ENCODE data around the gene MSL3. TPM values are rescaled to one million over a fixed set of nuclear protein-coding genes. Genes with fewer than 3 reads are reported as not detected.

Gene MSL3
- total and polyA plus RNA-seq, 2 of the 8 experiments (the other 6 are each of a cell fraction or from before 2014, with no cell fraction given) = 10.6 to 12.3 TPM

DNA sequence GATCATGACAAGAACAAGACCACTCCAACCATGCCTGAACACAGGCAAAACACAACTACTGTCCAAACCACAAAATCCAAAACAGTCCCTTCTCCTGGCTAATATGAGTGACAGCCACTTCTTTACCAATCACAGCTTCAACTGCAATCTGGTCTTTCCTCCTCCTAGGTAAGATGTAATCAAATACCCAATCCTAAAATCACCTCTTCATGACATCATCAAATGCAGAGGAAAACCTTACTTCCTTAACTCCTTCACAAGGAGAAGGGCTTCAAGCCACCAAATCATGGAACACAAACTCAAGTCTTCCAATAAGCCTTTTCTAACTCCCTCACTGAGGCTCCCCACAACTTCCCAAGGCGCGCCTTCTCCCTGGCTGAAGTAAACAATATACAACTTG lies 4.4 kb upstream of the MSL3 start:
- Histone ChIP-seq H3K56ac (replicated peaks; ENCODE audit: insufficient read length, low read depth, low read length) (no peak overlapping the region), H3K14ac (ENCODE audit: insufficient read length) (no peak overlapping the region), H3K23me2 (ENCODE audit: low read depth, low read length) (peaks cover 2% of the 10 kb centered on the region; the same call in 1 of the 2 replicates), H3K27me3 (replicated peaks in 1 of 4; ENCODE audit: control insufficient read depth in 3 of 4, extremely low read depth in 1 of 4, insufficient read depth in 3 of 4, low read length in 3 of 4) (0 out of 7 replicates have a peak, but pooled peaks cover 0 to 2% (median 0%) of the 10 kb centered on the region in 4 experiments), H3K9ac (replicated peaks in 1 of 4; ENCODE audit: extremely low read depth in 1 of 4, low read depth in 3 of 4, low read length in 3 of 4) (no peak overlapping the region), H3K79me1 (ENCODE audit: low read depth, low read length) (no peaks in the 10 kb centered on the region), H3K4me3 (ENCODE audit: extremely low read depth in 1 of 4, insufficient read depth in 2 of 4, low read depth in 3 of 4, low read length in 4 of 4) (no peak overlapping the region), H2AFZ (ENCODE audit: low read length) (no peak overlapping the region), H2AK5ac (ENCODE audit: low read depth, low read length) (no peak overlapping the region), H4K5ac (ENCODE audit: insufficient read length, low read depth, low read length) (no peak overlapping the region), H4K8ac (ENCODE audit: extremely low read depth, insufficient read depth, low read length) (no peak overlapping the region), H3K23ac (ENCODE audit: insufficient read length) (no peak overlapping the region), H3K27ac (ENCODE audit: low read depth, low read length) (no peak overlapping the region), H3K9me3 (ENCODE audit: insufficient read depth in 2 of 2, low read depth in 1 of 2, low read length in 1 of 2) (no peaks in the 10 kb centered on the region), H3K4me1 (replicated peaks in 1 of 4; ENCODE audit: control insufficient read depth in 3 of 4, insufficient read depth in 4 of 4, low read length in 3 of 4) (peaks cover 0 to 3% (median 0%) of the 10 kb centered on the region in 4 experiments; a peak in 2 of 7 replicates), H3K79me2 (ENCODE audit: control insufficient read depth in 1 of 2, insufficient read depth in 2 of 2, low read length in 2 of 2) (no peaks in the 10 kb centered on the region), H3K36me3 (ENCODE audit: control insufficient read depth in 2 of 4, insufficient read depth in 4 of 4, low read length in 3 of 4) (no peaks in the 10 kb centered on the region), H4K20me1 (replicated peaks in 1 of 2; ENCODE audit: control insufficient read depth in 1 of 2, insufficient read depth in 2 of 2, low read length in 2 of 2) (no peaks in the 10 kb centered on the region), H3K4ac (replicated peaks; ENCODE audit: insufficient read length, low read depth, low read length) (no peak overlapping the region), H2BK15ac (ENCODE audit: low read length) (no peak overlapping the region), H2BK120ac (replicated peaks; ENCODE audit: low read depth, low read length) (no peak overlapping the region), H2BK20ac (ENCODE audit: low read length) (no peak overlapping the region), H3K4me2 (ENCODE audit: insufficient read depth in 1 of 2, low read depth in 2 of 2, low read length in 2 of 2) (no peak overlapping the region), H2BK12ac (ENCODE audit: low read depth, low read length) (no peak overlapping the region), H4K91ac (replicated peaks; ENCODE audit: insufficient read length, low read length) (no peak overlapping the region), H2BK5ac (ENCODE audit: low read depth, low read length) (no peak overlapping the region), H3K18ac (ENCODE audit: extremely low read depth, low read length) (no peak overlapping the region)
- ChIA-PET CTCF (ENCODE audit: partially characterized antibody) (no interaction called here), POLR2A (ENCODE audit: partially characterized antibody) (no interaction called here)
- whole genome bisulfite sequencing, 2 experiments (ENCODE audit: extremely low coverage in 1 of 2, insufficient coverage in 1 of 2, insufficient read length in 1 of 2, insufficient replicate concordance in 2 of 2, low coverage in 1 of 2, low lambda C conversion rate in 2 of 2, missing lambda C conversion rate in 1 of 2) = 90% methylated on average over 2 of the region's 2 CpGs; no CpG with 5 or more reads in 1 of the 2 experiments
- no peak for DNase-seq (ENCODE audit: low read depth in 1 of 2, low spot score in 2 of 2)
- FAIRE-seq = no peak
- TF ChIP-seq SIX5 (IDR thresholded peaks at IDR 0.05; ENCODE audit: low read depth, low read length) = no peak
- TF ChIP-seq, protein P1, sequence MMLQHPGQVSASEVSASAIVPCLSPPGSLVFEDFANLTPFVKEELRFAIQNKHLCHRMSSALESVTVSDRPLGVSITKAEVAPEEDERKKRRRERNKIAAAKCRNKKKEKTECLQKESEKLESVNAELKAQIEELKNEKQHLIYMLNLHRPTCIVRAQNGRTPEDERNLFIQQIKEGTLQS (IDR thresholded peaks at IDR 0.05; ENCODE audit: insufficient read depth, low read depth, low read length) = no peak
- no peak for TF ChIP-seq BRCA1 (IDR thresholded peaks at IDR 0.05; ENCODE audit: low read depth, low read length)
- no peak for TF ChIP-seq MAX (IDR thresholded peaks at IDR 0.05)

Data from H1 (cell line).